GM19455 (cell line): ENCODE results near the gene GOSR1.
"Not testable (repeated sequence)": the region's sequence is repeated elsewhere in the genome, so short reads cannot be mapped to it uniquely, and the experiment has no call there.

ENCODE experiments used
- ATAC-seq: cut with Tn5 transposase; IDR thresholded peaks from one replicate; pipeline ENCODE4 v1.9.1; 2021; ENCODE audit not compliant: unreplicated experiment

The GOSR1 gene

DNA sequence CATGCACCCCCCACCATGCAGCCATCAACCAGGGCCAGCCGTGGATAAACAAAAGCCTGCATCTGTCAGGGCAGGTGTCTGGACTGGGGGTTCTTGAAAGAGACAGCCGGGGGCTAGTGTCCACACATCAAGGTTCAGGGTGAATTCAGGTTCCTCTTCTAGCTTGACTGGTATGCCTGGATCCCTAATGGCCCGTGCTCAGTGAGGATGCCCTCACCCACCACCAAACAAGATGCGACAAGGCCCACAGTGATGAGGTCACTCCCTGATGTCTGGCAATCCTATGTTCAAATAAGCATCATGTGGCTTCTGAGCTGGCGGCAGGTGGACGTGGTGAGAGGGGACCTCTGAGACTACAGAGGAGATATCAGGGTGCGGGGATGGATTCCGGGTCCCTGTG, 64.6 kb downstream of the GOSR1 start:
- no peak for ATAC-seq

GRCh38 chr17:30543456-30543855, 66.2 kb downstream of the GOSR1 start:
- ATAC-seq = no peak

DNA sequence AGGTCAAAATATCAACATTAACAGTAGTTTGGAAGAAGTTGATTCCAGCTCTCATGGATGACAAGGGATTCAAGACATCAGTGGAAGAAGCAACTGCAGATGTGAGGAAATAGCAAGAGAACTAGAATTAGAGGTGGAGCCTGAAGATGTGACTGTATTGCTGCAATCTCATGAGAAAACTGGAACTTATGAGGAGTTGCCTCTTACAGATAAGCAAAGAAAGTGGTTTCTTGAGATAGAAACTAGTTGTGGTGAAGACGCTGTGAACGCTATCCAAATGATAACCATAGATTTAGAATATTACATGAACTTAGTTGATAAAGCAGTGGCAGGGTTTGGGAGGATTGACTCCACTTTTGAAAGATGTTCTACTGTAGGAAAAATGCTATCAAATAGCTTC, 67.8 kb downstream of the GOSR1 start:
- ATAC-seq = no peak

GRCh38 chr17:30547778-30548573, 70.8 kb downstream of the GOSR1 start:
- no peak for ATAC-seq

DNA sequence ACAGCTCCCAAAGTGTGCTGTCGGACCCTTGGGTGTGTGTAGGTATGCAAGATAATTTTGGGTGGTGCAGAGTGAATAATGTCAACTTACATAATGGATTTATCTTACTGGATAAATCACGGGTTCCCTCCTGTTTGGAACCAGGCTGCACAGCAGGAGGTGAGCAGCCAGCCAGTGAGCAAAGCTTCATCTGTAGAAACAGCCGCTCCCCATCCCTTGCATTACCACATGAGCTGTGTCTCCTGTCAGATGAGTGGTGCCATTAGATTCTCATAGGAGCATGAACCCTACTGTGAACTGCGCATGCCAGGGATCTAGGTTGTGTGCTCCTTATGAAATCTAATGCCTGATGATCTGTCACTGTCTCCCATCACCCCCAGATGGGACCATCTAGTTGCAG, 72.0 kb downstream of the GOSR1 start:
- not testable (repeated sequence) for ATAC-seq

DNA sequence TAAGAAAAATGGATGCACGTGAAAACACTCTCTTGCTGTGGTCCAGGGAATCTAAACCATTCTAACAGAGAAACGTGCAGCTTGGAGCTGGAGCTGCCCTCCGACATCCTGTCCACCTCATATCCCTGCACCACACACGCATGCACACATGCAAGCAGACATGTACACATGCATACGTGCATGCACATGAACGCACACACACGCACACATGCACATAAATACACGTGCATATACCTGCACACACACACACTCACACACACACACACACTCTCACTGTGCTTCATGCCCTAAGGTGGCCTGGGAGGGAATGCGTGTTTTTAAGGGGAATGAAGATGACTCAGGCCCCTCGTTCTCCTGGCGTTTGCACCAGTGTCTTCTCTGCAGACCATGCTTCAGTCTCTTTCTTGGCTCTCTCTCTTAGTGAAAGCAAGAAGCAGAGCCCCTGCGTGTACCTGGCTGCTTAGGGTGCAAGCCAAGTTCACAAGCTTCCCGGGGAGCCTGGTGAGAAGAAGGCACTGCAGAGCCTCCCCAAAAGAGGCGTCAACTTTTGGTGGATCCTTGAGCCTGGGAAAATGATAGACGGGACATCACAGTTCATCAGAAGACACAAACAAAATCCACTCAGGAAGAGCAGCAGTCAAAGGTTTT, 72.8 kb downstream of the GOSR1 start:
- ATAC-seq = no peak

- no peak for ATAC-seq
These were observed 73.5 kb downstream of the GOSR1 start for GRCh38 chr17:30550512-30551273.

DNA sequence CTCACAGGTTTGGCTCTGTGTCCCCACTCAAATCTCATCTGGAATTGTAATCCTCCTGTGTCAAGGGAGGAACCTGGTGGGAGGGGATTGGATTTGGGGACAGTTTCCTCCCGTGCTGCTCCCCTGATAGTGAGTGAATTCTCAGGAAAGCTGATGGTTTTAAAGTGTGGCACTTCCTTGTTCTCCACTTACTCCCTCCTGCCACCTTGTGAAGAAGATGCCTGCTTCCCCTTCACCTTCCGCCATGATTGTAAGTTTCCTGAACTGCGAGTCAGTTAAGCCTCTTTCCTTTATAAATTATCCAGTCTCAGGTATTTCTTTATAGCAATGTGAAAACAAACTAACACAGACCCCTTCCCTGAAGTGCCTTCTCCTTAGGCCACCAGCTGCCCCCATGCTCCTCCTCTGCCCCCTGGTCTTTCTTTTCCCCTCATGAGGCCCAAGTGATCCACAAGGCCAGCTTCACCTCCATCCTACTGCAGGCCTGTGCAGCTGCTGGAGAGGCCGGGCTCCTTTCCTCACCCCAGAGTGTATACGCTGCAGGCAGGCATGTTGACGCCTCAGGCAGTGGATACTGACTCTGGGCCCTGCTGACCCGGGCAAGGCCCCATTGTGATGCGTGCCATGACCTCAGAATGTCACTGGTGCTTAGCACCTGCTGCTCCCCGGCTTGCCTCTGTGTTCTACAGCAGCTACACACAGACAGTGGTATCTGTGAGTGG, 74.2 kb downstream of the GOSR1 start:
- not testable (repeated sequence) for ATAC-seq

- ATAC-seq = no peak
These were observed 74.8 kb downstream of the GOSR1 start for GRCh38 chr17:30551996-30552339.

GRCh38 chr17:30552994-30553566, 75.9 kb downstream of the GOSR1 start:
- no peak for ATAC-seq

- ATAC-seq = not testable (repeated sequence)
These were observed 76.7 kb downstream of the GOSR1 start for GRCh38 chr17:30553823-30554440.

DNA sequence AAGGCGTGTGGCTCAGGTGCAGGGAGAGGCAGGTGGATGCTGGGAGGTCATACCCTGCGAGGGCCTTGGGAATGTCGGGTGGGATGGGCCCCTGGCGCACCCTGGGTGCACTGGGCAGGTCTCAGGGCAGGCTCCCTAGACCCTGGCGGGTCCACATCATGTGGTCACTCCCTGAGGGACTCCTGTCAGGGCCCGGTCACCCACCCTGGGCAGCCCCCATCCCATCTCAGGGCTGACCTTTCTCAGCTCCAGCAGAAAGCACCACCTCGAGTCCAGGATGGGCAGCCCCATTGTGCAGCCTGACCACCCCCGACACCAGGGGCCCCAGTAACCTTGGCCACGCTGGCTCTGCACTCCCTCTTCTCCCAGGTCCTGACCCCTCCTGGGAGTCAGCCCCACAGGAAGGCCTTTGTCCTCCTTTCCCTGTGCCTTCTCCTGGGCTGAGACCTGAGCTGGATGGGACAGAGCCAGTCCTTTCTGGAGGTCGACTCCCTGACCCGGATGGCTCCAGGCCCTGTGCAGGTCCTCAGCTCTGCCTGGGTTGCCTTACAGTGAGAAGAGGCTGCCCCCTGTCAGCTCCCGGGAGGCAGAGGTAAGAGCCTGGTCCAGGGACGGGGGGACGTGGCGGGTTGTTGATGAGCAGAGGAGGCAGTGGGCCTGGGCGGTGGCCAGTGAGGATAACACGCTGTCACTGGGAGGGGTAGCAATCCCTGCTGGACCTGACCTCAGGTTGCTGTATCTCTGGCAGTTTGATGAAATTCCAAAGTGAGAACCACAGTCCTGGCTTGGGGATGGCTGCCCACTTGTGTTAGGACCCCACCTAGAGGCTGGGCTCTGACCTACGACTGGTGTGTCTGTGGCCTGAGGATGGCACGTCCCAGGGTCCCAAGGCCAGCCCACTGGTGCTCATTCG, 77.9 kb downstream of the GOSR1 start:
- no peak for ATAC-seq

- ATAC-seq = no peak
These were observed 78.7 kb downstream of the GOSR1 start for GRCh38 chr17:30555942-30556341.

DNA sequence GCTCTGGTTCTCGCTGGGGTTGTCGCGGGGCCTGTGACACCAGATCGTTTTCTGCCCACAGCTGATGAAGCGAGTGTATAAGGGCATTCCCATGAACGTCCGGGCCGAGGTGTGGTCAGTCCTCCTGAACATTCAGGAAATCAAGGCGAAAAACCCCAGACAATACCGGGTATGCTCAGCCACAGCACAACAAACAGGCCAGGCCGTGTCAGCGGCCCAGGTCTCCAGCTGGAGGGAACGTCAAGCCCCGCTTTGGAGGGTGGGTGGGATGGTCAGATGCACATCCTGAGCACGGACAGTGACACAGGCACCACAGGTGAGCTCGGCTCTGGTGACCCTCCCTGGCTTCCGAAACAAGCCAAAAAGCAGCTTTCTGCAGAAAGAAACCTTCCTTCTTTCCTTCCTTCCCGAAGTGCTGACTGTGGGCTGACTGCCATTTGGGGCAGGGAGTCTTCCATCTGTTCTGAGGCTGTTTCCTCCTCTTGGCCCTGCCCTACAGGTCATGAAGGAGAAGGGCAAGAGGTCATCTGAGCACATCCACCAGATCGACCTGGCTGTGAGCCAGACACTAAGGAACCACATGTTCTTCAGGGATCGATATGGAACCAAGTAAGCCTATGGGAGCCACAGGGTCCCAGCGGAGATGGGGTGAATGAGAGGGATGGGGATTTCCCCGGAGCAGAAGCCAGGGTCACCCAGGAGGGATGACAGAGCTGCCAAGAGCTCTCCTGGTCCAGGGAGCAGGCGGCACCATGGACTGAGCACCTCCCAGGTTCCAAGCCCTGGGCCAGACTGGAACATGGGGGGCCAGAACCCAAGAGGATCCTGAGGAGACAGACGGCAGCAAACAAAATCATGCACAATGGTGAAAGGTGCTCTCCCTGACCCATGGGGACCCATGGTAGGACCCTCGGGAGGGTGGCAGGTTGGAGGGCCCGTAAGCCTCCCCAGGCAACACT, 79.4 kb downstream of the GOSR1 start:
- no peak for ATAC-seq

DNA sequence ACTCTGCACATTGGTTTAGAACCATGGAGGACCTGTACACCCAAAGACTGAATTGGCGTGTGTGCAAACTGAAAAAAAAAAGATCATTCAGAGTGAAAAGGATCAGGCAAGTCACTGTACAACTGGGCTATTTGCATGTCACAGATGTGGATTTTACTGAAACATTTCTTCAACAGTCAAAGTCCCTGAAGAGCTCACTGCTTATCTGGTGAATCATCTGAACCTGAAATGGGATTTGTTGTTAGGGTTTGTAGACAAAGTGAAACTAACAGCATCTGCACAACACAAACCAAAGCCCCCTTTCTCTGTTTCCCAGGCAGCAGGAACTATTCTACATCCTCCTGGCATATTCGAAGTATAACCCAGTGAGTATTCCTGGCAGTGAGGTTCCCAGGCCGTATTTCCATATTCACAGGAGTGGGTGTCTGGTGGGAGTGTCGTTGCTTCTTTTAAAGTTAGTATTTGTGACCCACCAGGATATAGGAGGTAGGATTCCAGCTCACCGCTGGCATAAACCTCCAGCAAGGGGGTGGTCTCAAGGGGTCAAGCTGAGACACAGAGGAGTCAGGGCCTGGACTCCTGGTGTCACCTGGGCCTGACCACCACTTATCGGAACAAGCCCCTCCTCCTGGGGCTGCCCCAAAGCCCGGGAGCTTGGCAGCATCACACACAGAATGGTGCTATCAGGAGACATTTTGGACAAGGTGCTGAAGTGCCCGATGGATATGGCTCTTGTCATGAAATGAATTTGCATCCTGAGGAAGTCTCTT, 80.9 kb downstream of the GOSR1 start:
- ATAC-seq = no peak

DNA sequence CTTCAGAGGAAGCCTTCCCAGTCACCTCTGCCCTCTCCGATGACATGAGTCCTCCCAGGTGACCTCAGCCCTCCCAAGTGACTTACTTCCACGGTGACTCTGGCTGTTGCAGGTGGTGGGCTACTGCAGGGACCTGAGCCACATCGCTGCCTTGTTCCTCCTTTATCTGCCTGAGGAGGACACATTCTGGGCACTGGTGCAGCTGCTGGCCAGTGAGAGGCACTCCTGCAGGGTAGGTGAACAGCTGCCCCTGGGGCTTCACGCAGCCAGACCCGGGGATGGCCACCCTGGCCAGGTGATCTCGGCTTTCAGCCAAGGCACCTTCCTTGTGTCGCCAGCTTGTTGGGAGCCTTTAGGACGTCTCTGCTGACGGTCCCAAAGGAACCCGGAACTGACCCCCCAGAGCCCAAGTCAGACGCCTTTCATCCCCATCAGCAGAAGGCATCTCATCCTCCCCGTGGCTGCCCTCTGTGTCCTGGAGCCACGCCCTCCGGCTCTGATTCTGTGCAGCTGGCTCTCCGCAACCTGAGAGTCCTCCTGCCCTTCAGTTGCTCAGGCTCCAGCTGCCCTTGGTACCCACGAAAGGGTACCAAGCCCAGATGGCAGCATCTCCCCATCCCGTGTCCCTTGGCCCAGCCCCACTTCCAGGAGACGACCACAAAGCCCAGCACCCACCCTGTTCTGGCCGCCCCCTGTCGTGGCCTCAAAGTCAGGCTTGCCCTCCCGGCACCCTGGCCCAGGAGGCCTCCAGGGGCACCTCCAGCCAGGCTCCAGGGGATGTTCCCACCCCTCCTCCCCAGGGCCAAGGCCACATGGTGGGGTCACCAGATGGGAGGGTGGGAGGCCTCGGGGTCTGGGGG, 81.7 kb downstream of the GOSR1 start:
- no peak for ATAC-seq

GRCh38 chr17:30559656-30560055, 82.4 kb downstream of the GOSR1 start:
- no peak for ATAC-seq
